ENCODE measurements around the gene RFNG. TPM values are rescaled to one million over a fixed set of nuclear protein-coding genes. Genes with fewer than 3 reads are reported as not detected.

The RFNG gene
- total and polyA plus RNA-seq, 8 donors = 29.3 to 52.7 (median 45.5) TPM

DNA sequence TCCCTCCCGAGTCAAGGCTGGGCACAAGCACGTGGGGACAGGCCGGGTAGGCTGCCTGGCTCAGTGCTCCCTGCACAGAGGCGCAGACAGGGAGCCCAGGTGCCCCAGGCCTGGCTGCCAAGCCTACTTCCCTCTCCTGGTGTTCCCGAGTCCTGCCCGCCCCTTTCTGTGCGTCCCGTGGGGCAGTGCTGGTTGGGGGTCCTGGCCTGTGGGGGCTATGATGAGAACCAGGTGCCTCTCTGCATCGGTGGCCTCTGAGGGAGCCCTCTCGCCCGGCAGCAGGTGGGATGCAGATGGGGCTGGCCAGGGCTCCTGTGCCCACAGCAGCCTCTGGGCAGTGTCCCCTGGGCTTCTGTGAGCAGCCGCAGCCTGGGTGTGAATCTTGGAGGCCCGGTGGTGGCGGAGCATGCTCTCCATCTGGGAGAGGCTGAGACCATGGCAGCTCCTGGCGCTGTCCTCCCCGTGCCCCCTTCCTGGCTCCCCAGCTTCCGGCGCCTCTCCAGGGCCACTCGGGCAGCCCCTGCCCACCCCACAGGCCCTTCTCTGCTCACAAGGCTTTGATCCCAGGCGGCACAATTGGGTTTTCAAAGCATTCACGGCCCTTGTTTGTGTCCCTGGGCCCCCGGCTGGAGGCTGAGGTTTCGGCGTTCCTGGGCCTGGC, 36.2 kb downstream of the RFNG start:
- TF ChIP-seq, protein P1, sequence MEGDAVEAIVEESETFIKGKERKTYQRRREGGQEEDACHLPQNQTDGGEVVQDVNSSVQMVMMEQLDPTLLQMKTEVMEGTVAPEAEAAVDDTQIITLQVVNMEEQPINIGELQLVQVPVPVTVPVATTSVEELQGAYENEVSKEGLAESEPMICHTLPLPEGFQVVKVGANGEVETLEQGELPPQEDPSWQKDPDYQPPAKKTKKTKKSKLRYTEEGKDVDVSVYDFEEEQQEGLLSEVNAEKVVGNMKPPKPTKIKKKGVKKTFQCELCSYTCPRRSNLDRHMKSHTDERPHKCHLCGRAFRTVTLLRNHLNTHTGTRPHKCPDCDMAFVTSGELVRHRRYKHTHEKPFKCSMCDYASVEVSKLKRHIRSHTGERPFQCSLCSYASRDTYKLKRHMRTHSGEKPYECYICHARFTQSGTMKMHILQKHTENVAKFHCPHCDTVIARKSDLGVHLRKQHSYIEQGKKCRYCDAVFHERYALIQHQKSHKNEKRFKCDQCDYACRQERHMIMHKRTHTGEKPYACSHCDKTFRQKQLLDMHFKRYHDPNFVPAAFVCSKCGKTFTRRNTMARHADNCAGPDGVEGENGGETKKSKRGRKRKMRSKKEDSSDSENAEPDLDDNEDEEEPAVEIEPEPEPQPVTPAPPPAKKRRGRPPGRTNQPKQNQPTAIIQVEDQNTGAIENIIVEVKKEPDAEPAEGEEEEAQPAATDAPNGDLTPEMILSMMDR (IDR thresholded peaks at IDR 0.05) = no peak
- Histone ChIP-seq H3K27ac (no peak overlapping the region), H3K4me1 (peaks cover 0 to 20% of the 10 kb centered on the region in 2 donors), H3K4me3 (no peak overlapping the region), H3K27me3 (no peaks in the 10 kb centered on the region), H3K9me3 (no peaks in the 10 kb centered on the region), H3K36me3 (peaks cover 0 to 29% of the 10 kb centered on the region in 2 donors)
- no peak for ATAC-seq
- intact Hi-C loops (cut with DNase I) = no loop called here
- DNase-seq = peak in 1 of 4 donors; percentile 64

DNA sequence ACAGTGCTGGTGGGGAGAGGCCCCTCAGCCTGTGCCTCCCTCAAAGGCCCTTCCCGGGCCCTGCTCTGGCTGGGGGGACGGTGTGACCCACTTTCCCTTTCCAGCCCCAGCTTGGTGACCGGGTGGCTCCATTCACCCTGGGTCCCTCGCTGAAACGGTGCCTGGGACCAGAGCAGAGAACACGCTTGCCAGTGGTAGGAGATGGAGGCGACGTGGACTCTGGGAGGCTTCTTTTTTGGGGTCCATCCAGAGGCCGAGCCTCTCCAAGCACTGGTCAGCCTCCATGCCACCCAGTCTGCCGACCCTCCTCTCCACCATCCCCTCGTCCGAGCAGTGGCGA, 36.7 kb downstream of the RFNG start:
- ATAC-seq (no peak), DNase-seq (no peak)
- TF ChIP-seq, protein P1 (IDR thresholded peaks at IDR 0.05) = no peak
- H3K27ac ChIP-seq = no peak overlapping the region
- intact Hi-C loops (cut with DNase I) = no loop called here
- peaks cover 0 to 29% of the 10 kb centered on the region in 2 donors for H3K36me3 ChIP-seq
- no peaks in the 10 kb centered on the region for H3K9me3 ChIP-seq
- peaks cover 0 to 16% of the 10 kb centered on the region in 2 donors for H3K4me1 ChIP-seq
- no peaks in the 10 kb centered on the region for H3K27me3 ChIP-seq
- H3K4me3 ChIP-seq = no peak overlapping the region

DNA sequence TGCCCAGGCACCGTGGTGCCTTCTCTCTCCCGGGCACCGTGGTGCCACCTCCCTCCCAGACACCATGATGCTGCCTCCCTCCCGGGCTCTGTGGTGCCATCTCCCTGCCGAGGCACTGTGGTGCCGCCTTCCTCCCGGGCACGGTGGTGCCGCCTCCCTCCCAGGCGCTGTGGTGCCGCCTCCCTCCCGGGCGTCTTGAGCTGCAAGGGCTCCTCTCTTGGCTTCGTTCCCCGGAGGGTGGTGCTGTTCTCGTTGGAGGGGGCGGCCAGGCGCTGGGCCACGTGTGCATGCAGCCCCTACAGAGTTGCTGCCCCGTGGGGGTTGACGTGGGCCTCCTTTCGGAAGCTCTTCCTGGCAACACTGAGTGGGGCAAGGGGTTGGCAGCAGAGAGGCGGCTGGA, 37.2 kb downstream of the RFNG start:
- intact Hi-C loops (cut with DNase I) = no loop called here
- Histone ChIP-seq H3K4me3 (no peak overlapping the region), H3K36me3 (peaks cover 0 to 29% of the 10 kb centered on the region in 2 donors), H3K27me3 (no peaks in the 10 kb centered on the region), H3K4me1 (peaks cover 0 to 11% of the 10 kb centered on the region in 2 donors), H3K9me3 (no peaks in the 10 kb centered on the region), H3K27ac (peak overlapping the region; percentile 60 to 72)
- ATAC-seq = peak; percentile 47
- peak in 2 of 4 donors; percentile 60 to 84 for DNase-seq
- TF ChIP-seq, protein P1 (IDR thresholded peaks at IDR 0.05) = no peak

DNA sequence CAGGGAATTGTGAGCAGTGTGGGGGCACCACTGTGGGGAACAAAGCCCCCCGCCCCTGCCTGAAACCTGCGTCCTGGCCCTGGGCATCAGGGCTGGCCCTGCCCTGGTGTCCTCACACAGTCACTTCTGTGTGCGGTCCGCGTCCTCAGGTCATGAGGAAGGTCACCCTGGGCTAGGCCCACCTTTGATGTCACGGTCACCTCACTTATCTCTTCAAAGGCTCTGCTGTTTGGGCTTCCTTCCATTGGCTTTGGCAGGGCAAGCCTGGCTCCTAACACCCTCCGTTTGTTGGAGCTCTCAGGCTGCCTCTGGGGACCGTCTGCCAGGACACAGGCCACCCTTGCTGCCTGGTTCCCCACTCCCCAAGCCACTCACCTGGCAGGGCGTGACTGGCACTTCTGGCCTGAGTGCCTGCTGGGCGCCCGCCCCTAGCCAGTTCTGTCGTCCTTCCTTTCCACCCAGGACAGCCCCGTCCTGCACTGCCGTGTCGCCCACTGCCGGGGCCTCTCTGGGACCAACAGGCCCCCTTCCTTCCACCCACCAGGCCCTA, 37.8 kb downstream of the RFNG start:
- Histone ChIP-seq H3K36me3 (peaks cover 0 to 28% of the 10 kb centered on the region in 2 donors), H3K4me3 (no peak overlapping the region), H3K27ac (peak overlapping the region; percentile 60 to 72), H3K4me1 (peaks cover 0 to 11% of the 10 kb centered on the region in 2 donors), H3K9me3 (no peaks in the 10 kb centered on the region), H3K27me3 (no peaks in the 10 kb centered on the region)
- ATAC-seq (peak; percentile 72), DNase-seq (peak in 2 of 4 donors; percentile 70 to 87)
- TF ChIP-seq, protein P1 (IDR thresholded peaks at IDR 0.05) = no peak
- intact Hi-C loops (cut with DNase I) = no loop called here

DNA sequence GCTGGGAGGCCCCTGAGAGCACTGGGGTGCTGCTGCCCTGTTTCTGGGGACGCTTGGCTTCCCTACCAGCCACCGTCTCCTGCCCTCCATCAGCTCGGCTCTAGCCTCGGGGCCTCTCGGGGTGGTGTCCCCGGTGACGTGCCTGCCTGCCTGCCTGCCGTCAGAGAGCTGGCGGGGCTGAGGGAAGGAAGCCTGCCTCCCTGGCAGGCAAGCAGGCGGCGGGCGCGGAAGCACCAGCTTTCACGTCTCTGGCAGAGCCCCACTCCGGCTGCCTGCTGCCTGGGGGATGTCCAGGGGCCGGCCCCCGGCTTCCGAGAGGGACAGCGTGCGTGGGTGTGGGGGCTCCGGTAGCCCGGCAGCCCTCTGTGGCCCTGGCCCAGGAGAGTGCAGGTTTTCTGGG, 38.3 kb downstream of the RFNG start:
- peak in 1 of 4 donors; percentile 85 for DNase-seq
- TF ChIP-seq, protein P1 (IDR thresholded peaks at IDR 0.05) = no peak
- intact Hi-C loops (cut with DNase I) = no loop called here
- no peaks in the 10 kb centered on the region for H3K27me3 ChIP-seq
- no peaks in the 10 kb centered on the region for H3K9me3 ChIP-seq
- peak overlapping the region; percentile 60 to 72 for H3K27ac ChIP-seq
- ATAC-seq = peak; percentile 35
- H3K4me3 ChIP-seq = no peak overlapping the region
- H3K36me3 ChIP-seq = peaks cover 0 to 23% of the 10 kb centered on the region in 2 donors
- peaks cover 0 to 11% of the 10 kb centered on the region in 2 donors for H3K4me1 ChIP-seq
